GM19035 (cell line): ENCODE measurements around the gene RBP2.

ENCODE experiments used
- ATAC-seq: cut with Tn5 transposase; IDR thresholded peaks from one replicate; pipeline ENCODE4 v1.9.1; 2021; ENCODE audit not compliant: unreplicated experiment

RBP2 gene

DNA sequence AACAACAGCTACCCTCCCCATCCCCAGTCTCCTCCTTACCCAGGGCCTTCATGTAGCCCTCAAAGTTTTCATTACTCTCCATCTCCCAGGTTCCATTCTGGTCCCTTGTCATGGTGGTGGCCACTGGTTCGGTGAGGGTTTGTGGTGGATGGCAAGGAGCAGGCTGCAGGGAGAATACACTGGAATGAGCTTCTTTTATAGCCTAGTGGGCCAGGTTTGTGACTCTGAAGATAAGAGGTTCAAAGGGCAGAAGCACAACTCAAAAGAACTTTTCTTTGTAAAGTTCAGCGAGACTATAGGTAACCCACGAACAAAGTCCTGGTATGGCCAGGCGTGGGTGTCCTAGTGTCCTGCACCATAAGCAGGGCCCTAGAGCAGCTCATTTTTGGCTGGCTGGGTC is at the start of gene RBP2:
Gene RBP2 (minus strand): TSS at position 169 of the 400 bp plus-strand sequence. CDS start 57 bp downstream, at position 112.
- no peak for ATAC-seq

DNA sequence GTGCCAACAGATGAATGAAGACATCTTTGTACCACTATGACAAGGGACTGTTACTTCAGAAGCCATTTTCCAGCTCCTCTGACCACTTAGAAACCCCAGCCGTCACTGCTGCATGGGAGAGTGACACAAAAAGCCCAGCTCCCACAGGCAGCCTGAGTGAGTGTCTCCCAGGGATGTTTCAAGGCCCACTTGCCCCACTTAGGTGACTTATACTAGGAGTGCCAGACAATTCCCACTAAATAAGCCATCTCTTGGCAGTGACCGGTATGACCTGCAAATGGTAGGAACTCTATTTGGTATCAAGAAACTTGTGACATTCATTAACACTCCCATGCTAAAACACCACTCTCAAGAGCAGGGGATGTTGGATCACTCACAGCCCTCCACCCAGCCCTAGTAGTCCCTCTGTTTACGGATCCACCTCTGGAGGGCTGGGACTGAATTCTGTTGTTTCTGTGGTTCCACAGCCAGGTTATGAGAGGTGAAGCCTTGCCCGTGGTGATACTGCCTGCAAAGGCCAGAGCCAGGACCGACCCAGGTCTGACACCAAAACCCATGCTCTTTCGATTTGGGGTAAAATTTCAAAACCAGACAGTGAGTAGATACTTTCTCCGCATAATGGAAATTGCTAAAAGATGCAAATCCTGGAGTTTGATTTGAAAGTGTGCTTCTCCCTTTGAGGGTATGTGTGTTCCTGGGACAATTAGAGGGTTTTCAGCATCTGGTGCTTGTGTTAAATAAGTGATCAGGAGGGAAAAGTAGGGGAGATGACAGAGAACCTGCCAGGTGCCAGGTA is 48.7 kb upstream of the RBP2 start:
- ATAC-seq, result no peak

DNA sequence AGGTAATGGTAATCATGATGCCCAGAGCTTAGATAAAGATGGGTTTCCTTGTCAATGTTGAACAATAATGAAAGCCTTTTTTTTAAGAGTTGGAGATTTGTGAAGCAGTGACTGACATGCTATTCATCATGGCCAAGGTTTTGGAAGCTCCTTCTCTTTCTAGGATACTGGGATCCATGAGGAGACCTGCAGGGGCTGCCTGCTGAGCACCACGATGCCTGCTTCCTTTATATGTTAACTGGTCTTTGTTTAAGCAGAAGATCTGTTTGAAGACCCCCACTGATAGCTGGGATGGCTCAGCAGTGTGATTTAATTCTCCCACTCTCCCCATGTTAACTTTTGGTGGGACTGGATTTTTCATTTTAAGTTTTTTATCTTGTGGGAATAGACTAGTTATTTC is 47.4 kb upstream of the RBP2 start:
- no peak for ATAC-seq

DNA sequence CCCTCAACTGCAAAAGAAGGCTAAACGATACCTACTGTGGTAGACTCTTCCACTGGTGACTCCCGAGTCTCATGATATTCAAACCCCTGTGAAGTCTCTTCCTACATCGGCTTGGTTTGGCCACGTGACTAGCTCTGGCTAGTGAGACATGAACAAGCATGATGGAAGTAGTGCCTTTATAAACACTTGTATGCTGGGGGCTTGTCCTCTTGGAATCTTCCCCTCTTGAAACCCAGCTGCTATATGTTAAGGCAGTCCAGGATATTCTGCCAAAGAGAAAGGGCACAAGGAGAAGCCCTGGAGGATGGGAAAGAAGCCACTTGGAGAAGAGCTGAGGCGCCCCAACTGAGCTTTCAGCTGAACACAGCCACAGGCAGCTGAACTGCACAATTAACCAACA is 46.9 kb upstream of the RBP2 start:
- no peak for ATAC-seq

DNA sequence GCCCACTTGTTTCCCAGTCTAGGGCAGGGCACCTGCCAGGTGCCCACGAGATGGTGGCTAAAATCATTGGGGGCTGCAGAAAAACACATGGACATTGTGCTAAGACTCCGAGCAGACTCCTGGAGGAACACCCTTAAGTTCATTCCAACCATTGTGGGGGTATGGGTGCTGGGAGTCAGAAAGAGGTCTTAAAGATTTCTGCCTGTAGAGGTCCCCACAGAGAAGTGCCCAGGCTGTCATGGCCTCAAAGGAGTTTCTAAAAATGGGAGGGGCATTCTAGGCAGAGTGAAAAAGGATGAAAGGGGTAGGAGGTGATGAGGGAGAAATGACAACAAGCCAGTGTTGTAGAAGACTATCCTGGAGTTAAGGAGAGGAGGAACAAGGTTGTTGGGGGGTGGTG is 46.1 kb upstream of the RBP2 start:
- ATAC-seq, result no peak

DNA sequence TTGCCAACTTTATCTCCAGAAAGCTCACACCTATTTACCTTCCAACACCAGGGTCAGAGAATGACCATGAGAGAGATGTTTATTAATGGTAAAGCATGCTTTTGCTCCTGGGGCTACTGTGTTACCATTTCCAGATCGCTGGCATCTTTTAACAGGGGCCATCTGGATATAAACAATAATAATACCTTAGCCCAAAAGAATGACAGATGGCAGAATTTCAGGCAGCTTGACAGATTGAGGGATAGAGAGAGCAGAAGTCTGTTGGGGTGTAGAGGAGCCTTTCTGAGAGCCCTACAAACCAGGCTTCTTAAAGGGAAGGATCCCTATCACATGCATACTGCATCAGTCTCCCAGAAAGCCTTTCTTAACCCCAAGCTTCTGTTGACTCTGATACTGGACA is 45.5 kb upstream of the RBP2 start:
- no peak for ATAC-seq

DNA sequence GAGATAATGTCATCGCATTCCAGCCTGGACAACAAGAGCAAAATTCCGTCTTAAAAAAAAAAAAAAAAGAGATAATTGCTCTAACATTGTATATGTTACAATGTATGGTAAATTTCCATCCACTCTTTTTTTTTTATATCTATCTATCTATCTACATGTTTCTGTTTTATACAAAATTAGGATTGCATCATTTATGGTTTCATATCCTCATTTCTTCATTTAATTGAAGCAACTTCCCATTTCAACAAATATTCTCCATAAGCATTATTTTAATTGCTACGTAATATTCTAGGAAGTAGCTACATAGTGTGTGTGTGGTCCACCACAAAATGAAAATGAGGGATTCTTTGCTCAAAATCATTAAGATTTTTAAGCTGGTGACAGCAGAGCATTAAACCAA is 44.8 kb upstream of the RBP2 start:
- no peak for ATAC-seq

DNA sequence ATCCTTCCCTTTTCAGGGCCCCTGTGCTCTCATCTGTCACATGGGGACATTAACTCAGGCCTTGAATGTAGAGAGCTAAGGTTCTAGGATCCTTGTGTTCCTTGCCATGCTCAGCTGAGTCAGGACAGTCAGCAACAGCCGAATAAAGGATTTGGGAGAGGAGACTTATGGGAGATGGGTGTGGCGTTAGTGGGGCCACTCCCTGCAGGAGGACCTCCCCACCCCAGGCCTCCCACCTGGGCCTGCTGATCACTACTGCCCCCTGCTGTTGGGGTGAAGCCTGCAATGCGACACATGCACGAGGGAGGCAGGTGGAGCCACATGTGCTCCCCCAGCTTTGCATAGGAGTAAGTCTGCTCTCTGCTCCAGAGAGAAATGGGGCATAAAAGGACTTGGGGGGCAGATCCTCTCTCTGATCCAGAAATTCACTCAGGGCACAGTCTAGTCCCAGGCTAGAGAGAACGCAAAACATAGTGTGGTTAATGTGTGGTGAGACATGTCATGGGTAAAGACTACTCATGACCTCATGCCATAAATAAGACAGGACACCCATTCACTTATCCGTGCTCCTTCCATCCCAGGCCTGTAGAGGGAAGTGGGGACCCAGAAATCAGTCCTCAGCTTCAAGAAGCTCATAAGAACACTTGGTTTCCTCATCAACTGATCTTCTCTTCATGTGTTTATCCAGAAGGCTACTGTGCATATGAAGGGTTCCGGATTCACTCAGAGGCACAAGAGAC is 43.9 kb upstream of the RBP2 start:
- ATAC-seq, result no peak

DNA sequence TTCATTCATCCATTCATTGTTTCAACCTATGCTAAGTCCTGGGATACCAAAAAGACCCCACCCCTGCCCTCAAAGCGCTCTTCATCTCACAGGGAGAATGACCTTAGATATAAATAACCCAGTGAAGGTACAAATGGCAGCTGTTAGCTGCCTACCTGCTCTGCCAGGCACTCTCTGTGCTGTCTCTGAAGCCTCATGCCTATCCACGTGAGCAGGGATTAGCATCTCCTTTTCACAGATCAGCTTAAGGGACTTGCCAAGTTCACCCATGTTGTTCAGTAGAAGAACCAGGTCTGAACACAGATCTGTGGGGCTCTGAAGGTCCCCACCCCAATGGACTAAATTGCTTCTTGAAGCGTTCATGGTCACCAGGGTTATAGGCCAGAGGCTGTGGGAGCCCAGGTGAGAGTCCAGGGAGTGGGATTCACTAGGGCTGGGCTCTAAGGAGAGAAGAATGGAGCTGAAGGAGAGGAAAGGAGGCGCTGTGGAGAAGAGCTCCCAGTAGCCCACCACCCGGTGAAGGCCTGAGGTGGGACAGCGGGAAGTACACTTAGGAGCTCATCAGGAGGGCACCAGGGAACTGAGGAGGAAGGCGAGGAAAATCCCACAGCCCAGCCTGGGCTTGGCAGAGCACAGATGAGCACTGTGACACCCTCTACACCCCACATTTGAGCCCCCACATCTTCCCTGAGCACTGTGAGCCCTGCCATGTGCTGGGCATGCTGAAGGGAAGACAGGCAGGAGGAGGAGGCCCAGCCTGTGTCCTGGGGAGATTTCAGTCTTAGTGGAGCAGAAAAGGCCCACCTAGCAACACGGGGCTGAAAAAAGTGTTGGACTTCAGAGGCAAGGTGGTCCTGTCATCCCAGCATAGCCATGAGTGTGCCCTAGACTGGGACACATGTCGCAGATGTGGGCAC is 42.9 kb upstream of the RBP2 start:
- no peak for ATAC-seq

DNA sequence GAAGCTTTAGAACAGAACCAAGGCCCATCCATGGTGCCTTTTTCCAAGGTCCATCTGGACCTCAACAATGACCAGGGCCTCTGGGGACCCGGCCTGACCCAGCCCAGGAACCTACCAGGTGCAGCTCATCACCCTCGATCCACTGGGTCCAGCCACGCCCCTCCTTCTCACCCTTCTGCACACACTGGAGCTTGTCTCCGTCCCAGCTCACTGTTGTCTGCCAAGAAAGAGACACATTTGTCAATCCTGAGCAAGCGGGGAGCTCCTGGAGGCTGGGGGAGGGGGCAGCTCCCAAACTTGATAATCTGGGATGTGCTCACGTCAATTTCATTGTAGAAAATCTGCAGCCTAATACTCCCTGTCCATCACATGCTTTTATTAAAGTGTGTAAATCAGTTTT is 42.0 kb upstream of the RBP2 start:
- ATAC-seq, result no peak

DNA sequence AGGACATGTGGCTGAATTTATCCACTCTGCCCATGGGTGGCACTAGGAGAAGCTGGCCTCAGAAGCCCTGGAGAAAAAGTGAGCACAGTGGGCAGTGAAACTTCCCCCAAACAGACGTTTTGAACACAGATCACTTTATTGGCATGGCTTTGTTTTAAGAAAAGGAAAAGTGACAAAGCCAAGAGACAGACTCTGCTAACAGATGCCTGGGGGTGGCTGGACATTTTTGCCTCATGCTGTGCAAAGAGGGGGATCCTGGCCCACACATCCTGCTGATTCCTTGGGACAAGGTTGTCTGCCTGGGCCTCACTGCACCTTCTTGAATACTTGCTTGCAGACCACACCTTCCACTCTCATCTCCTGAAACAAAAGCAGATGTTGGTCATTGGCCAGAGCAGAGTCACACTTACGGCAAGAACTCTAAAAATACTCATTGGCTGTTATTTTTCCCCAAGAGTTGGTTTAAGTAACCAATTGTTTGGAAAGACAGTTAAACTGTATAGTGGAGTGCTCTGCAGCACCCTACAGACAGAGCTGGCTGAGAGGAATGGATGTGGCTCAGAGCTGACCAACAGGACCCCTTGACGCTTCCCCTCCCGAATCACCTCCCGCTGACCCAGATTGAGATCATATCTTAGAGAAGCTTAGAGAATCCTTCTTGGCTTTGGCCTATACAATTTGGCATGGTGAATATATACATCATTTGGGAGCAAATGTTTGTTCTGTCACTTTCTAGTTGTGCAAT is 41.2 kb upstream of the RBP2 start:
- no peak for ATAC-seq

DNA sequence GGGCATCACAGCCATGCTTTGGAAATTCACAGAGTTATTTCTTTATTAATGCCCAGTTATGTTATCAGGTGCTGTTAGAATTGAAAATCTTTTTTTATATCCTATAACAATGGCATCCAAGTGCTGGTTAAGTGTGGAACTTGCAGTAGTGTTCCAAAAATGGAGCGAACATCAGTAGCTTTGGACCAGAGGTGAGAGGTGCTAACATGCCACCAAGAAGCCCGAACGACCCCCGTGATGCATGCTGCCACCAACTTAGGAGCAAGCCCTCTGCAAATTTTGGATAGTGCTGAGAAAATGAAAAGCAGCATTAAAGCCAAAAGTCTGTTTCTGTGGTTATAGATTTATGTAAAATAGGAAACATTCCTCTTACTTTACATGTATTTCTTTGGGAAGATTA is 38.4 kb upstream of the RBP2 start:
- no peak for ATAC-seq

DNA sequence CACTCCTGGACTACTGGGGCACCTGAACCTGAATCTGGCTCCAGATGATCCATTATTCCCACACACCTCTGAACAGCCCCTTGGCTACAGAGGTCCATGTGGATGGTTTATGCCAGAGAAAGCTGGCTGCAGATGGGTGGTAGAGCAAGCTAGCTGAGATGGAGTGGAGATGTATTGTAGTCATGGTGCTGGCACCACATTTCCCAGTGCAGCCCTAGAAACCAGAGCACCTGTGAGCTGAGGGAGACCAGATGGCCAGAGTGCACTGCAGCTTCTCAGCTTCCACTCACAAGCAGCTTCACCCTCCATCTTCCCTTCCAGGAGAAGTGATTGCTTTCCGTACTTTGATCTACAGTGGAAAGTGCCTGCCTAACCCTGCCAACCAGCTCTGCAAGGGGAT is 33.3 kb upstream of the RBP2 start:
- no peak for ATAC-seq

DNA sequence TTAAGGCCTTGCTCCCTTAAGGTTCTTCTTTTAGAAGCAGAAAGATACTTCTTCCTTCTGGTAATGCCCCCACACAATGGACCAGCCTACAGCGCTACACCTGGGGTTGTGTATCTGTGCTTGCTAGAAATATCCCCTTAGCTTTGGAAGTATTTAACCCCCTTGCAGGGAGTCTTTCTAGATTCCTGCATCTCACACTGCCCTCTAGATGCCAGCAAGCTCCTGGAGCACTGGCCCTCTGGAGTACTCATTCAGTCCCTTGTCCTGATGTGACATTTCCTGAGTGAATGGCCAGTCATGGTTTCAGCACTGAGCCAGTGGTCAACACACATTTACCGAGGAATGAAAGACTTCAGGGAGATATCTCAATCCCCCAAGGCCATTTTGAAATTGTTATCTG is 30.4 kb upstream of the RBP2 start:
- no peak for ATAC-seq

DNA sequence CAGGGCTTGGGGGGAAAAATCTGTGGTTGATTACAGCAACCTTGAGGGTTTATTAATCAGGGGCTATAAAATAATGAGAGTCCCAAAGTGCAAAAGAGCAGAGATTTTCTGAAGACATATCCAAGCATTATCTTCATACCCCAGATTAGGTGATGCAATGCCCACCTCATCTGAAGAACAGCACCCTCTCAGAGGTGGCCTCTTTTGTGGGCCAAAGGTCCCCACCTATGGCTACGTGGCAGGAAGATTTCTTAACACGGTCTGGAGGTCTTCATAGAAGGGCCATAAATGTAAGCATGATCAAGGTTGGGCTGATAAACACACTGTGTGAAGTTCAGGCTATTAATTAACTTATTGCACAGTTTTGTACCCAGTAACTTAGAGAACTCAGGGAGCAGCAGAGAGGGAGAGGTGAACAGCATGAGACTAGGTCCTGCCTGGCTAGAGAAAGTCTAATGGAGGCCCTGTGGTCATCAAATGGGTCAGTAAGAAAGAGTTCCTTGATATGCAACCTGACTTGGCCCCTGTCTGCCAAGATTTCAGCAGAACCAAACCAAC is 29.6 kb upstream of the RBP2 start:
- ATAC-seq, result no peak

DNA sequence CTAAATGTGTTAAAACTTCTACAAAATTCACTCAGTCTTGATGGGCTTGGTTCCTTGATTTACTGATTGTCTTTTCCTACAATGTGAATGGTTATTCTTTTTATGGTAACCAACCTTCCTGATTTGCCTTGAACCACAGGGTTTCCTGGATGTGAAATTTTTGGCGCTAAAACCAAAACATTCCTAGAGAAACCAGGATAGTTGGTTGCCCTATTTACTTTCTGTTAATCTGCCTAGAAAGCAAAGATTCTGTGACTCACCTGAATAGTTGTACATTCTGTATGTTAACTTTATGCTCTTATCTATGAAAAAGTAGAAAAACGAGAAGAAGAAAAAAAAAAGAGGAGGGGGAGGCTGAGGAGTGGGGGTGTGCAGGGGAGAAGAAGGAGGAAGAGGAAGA is 23.2 kb upstream of the RBP2 start:
- ATAC-seq, result no peak

DNA sequence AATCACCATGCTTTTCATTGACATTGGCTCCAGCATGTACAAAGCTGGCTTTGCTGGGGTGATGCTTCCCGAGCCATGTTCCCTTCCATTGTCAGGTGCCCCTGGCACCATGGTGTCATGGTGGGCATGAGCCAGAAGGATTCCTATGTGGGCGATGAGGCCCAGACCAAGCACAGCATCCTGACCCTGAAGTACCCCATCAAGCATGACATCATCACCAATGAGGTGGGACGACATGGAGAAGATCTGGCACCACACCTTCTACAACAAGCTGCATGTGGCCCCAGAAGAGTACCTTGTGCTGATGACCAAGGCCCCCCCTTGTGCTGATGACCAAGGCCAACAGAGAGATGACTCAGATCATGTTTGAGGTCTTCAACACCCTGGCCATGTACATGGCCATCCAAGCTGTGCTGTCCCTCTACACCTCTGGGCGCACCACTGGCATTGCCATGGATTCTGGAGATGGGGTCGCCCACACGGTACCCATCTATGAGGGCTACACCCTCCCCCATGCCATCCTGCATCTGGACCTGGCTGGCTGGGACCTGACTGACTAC is 17.6 kb upstream of the RBP2 start:
- no peak for ATAC-seq

DNA sequence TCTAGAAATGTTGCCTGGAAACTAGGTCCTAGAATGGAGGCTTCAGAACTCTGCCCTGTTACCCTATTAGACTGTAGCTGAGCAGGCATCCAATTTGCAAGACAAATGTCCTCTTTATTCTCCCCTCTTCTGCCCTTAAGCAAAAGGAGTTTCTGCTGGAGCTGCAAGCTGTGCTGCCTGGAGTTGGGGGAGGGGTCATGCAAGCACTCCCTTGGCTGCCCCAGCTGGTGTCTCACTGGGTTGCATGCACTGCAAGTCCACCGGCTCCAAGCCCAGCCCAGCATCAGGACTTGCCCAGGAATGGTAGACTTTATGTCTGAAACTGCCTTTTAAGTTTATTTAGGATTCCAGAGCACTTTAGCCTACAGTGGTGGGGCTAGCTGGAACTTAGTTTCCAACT is 15.7 kb upstream of the RBP2 start:
- ATAC-seq, result no peak

DNA sequence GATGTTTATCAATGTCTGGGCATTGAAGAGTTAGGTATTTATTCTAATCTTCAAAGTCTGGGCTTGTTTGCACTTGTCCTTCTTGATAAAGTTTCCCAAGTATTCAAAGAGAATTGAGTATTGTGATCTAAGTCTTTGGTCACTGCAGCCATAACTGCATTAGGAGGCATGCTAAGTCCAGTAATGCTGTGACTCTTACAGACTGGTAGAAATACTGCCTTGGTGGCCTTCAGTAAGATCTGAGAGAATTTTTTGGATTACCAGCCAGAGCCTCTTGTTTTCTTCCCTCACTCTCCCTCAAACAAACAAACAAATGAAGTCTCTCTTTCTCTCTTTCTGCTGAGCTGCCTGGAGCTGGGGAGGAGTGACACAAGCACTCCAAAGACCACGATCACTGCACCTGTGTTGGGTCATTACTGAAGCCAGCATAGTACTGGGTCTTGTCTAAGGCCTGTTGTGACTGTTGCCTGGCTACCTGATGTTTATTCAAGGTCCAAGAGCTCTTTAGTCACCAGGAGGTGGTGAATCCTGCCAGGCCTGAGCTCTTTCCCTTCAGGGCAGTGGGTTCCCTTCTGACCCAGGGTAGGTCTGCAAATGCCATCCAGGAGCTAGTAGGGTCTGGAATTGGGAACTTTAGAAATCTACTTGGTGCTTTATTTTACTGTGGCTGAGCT is 14.8 kb upstream of the RBP2 start:
- ATAC-seq, result no peak

DNA sequence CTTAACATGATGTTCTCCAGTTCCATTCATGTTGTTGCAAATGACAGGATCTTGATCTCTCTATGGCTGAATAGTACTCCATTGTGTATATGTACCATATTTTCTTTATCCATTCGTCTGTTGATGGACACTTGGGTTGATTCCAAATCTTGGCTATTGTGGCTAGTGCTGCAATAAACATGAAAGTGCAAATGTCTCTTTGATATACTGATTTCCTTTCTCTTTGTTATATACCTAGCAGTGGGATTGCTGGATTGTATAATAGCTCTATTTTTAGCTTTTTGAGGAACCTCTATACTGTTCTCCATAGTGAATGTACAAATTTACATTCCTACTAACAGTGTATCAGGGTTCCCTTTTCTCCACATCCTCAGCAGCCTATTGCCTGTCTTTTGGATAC is 5.9 kb upstream of the RBP2 start:
- ATAC-seq, result no peak
